H7 (cell line): ENCODE data around the gene ATXN7L1. TPM values are rescaled to one million over a fixed set of nuclear protein-coding genes. Genes with fewer than 3 reads are reported as not detected.
"Not testable (repeated sequence)": the region's sequence is repeated elsewhere in the genome, so short reads cannot be mapped to it uniquely, and the experiment has no call there.

Source experiments
- DNase-seq: peaks from one replicate; pipeline ENCODE4 v3.0.0; 2012
- H3K27me3 ChIP-seq: 2 replicates; pipeline ENCODE4 v1.6.0; 2011; ENCODE audit warnings: mild to moderate bottlenecking, low read length; ENCODE audit not compliant: control insufficient read depth, insufficient read depth
- H3K36me3 ChIP-seq: replicated peaks from 2 replicates; pipeline ENCODE4 v1.5.1; 2011; ENCODE audit warnings: low read length; ENCODE audit not compliant: control insufficient read depth, insufficient read depth
- H3K4me3 ChIP-seq: 2 replicates; pipeline ENCODE4 v1.5.1; 2011; ENCODE audit warnings: low read depth, mild to moderate bottlenecking, control low read depth, low read length, moderate library complexity; ENCODE audit not compliant: insufficient read depth
- total RNA-seq: library from RNA; depleted of rRNA; stranded (reverse); fragments of >200 nt; shearing (Covaris generic); gene quantifications from 2 replicates; pipeline ENCODE4 v1.2.3, GENCODE V29; 2014

ATXN7L1 gene
- total RNA-seq, 1 experiment from 2014 or later: 10.8 TPM

DNA sequence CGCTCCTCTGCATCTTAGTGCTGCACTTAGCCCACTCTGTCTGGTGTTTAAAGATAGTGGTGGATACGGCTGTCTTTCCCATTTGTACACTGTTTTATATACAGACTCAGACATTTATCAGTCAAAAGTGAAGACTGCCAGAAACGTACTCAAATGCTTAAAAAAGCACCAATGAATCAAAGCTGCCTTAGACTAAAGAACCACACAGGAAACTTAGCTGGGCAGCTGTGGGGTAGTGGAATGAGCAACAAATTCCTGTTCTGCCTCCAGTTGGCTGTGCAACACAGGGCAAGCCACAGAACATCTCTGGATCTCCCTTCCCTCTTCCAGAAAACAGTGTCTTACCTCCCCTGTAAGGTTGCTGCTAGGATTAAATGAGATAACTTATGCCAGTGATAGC, 76.0 kb downstream of the ATXN7L1 start:
- DNase-seq: no peak
- Histone ChIP-seq H3K27me3 (no peaks in the 10 kb centered on the region), H3K36me3 (no peaks in the 10 kb centered on the region), H3K4me3 (no peak overlapping the region)

GRCh38 chr7:105799677-105800076, 76.7 kb downstream of the ATXN7L1 start:
- H3K27me3 ChIP-seq: no peaks in the 10 kb centered on the region

DNA sequence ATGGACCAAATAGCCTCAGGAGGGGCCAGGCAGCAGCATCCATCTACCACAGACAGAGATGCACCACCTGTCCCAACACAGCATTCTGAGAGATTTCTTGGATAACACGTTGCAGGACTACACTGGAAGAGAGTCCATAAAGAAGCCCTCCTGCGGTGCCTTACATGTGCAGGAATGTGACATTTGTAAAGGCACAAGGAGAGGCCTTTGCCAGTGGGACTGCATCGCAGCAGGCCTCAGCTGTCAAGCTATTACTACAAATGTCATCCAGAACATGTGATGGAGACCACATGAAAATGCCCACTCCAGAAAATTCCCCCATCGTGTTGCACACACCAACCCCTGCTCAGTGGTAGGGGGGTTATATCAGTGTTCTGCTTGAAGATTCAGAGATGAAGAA, 77.4 kb downstream of the ATXN7L1 start:
- DNase-seq: peak; percentile 59
- Histone ChIP-seq H3K4me3 (no peak overlapping the region), H3K27me3 (no peaks in the 10 kb centered on the region), H3K36me3 (no peaks in the 10 kb centered on the region)

More at GRCh38 chr7:105799677-105800076, 76.7 kb downstream of the ATXN7L1 start:
- H3K4me3 ChIP-seq: no peak overlapping the region
- no peaks in the 10 kb centered on the region for H3K36me3 ChIP-seq
- no peak for DNase-seq

GRCh38 chr7:105797652-105798051, 78.7 kb downstream of the ATXN7L1 start:
- Histone ChIP-seq H3K27me3 (no peaks in the 10 kb centered on the region), H3K36me3 (no peaks in the 10 kb centered on the region), H3K4me3 (no peak overlapping the region)
- no peak for DNase-seq

DNA sequence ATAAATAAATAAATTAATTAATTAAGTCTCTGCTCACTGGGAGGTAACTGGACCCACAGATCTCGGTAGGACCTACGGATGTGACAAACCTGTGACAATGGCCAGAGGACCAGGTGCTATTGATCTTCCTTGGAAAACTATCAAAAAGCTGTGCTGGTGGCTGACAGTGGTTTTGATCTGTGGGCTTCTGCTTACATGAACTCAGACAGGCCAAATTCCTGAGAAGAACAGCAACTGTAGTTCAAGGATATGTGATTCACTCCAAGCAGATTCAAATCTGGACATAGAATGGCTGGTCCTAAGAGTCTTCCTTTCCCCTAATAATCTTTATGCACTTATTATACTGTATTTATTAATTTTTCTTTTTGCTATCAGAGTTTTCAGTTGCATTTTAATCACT, 80.0 kb downstream of the ATXN7L1 start:
- Histone ChIP-seq H3K36me3 (no peaks in the 10 kb centered on the region), H3K27me3 (no peaks in the 10 kb centered on the region), H3K4me3 (no peak overlapping the region)
- no peak for DNase-seq

GRCh38 chr7:105794741-105795729, 81.4 kb downstream of the ATXN7L1 start:
- Histone ChIP-seq H3K36me3 (no peaks in the 10 kb centered on the region), H3K4me3 (no peak overlapping the region), H3K27me3 (no peaks in the 10 kb centered on the region)
- DNase-seq: no peak

DNA sequence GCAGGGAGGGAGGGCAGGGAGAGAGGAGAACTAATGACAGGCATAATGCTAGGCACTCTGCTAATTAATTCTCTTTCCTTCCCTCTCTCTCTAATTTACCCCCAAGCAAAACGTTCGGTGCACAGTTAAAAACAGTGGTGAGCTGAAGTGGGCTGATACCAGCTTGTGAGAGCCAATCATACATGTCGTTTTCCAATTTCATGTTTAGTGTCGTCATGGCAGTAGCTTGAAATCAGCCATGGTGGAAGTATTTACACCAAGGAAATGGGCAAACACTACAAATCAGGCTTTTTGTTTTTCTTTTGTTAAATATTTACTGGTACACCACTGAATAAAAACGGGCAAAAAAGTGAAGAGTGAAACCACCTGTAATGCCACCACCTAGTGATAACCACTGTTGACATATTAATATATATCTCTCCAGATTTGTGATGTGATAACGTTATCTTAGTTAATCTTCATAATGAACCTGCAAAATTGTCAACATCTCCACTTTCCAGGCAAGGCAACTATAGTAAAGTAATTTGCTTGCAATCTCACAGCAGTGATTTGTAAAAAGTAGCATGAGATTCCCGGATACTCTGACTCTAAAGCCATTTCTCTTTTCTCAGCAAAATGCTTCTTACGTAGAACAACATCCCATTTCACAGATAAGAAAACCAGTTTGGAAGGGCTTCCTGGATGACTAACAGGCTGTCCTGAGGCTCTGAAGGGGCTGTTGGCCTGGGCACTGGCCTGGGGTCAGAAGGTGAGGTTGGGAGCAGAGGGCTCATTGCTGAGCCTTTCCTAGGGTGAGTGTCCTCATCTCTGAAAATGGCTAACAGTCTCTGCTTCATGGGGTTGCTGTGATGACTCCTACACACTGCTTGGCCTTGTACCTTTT, 83.7 kb downstream of the ATXN7L1 start:
- Histone ChIP-seq H3K36me3 (no peaks in the 10 kb centered on the region; the same call in 1 of the 2 replicates), H3K27me3 (no peaks in the 10 kb centered on the region), H3K4me3 (no peak overlapping the region)
- peak; percentile 5 for DNase-seq

- peak; percentile 68 for DNase-seq
- Histone ChIP-seq H3K36me3 (no peaks in the 10 kb centered on the region; the same call in 1 of the 2 replicates), H3K27me3 (no peaks in the 10 kb centered on the region), H3K4me3 (no peak overlapping the region)
Measured at GRCh38 chr7:105791926-105792325, 84.5 kb downstream of the ATXN7L1 start.

- DNase-seq: no peak
- no peaks in the 10 kb centered on the region; the same call in 1 of the 2 replicates for H3K36me3 ChIP-seq
- no peak overlapping the region for H3K4me3 ChIP-seq
- H3K27me3 ChIP-seq: no peaks in the 10 kb centered on the region
Measured at GRCh38 chr7:105790996-105791395, 85.4 kb downstream of the ATXN7L1 start.

DNA sequence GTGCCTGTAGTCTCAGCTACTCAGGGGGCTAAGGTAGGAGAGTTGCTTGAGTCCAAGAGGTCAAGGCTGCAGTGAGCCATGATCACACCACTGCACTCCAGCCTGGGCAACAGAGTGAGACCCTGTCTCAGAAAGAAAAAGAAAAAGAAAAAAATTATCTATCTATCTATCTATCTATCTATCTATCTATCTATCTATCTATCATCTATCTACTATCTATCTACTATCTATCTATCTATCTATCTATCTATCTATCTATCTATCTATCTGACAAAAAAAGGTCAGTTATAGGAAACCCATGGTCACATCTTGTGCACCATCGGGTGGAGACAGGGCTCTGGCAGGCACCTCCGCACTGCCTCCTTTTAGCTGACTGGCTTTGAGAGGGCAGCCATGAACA, 85.9 kb downstream of the ATXN7L1 start:
- H3K36me3 ChIP-seq, DNase-seq, H3K27me3 ChIP-seq, H3K4me3 ChIP-seq: not testable (repeated sequence)

DNA sequence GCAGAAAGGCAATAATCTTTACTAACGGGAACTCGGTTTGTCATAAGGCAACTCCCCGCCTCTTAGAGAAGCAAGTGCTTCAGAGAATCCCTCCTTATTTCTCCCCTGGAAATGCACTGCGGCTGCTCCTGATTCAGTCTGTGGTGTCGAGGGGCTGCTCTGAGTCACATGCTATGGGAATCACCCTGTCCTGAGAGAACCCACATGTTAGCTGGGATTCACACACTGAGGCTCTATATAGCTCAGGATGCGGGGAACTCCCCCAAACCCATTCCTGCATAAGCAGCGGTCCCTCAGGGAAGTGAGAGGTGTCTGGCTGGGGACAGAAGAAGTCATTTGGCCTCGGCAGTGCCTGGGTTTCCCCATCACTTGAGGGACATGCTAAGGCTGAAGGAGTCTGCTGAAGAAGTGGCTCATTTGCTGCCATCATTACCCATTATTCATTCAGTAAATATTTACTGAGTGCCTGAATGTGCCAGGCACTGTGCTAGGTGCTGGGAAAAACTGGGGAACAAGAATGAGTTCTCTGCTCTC, 87.5 kb downstream of the ATXN7L1 start:
- DNase-seq: no peak
- H3K4me3 ChIP-seq: no peak overlapping the region
- no peaks in the 10 kb centered on the region; the same call in 1 of the 2 replicates for H3K36me3 ChIP-seq
- no peaks in the 10 kb centered on the region for H3K27me3 ChIP-seq

DNA sequence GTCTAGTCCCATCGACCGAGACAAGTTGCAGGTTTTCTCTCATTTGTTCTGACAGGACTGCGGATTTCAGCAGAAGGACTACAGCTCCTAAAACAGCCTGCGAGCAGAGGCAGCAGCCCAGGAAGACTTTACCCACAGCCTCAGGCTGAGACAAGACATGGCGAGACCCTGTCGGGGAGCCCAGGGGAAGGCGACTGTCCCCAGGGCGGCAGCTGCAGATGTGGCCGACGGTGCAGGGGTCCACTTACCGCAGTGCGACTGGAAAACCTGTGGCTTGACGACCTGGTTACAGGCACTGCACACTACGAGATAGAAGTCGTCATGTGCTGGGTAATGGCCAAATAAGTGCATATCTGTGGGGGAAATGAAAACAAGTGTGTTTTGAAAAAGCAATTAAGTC, 88.0 kb downstream of the ATXN7L1 start:
- DNase-seq: no peak

GRCh38 chr7:105787793-105788192, 88.6 kb downstream of the ATXN7L1 start:
- no peak for DNase-seq
- Histone ChIP-seq H3K27me3 (no peaks in the 10 kb centered on the region), H3K4me3 (no peak overlapping the region), H3K36me3 (no peaks in the 10 kb centered on the region; the same call in 1 of the 2 replicates)

More for the DNA sequence above, 88.0 kb downstream of the ATXN7L1 start:
- H3K4me3 ChIP-seq: no peak overlapping the region
- H3K36me3 ChIP-seq: no peaks in the 10 kb centered on the region; the same call in 1 of the 2 replicates
- H3K27me3 ChIP-seq: no peaks in the 10 kb centered on the region
